Measurements from ENCODE around the gene MPL. TPM values are rescaled to one million over a fixed set of nuclear protein-coding genes. Genes with fewer than 3 reads are reported as not detected.
A peak's percentile ranks its signal among the peaks of the same experiment; 100 is the strongest.

MPL gene
- total RNA-seq, 2 experiments from 2014 or later, result not detected

DNA sequence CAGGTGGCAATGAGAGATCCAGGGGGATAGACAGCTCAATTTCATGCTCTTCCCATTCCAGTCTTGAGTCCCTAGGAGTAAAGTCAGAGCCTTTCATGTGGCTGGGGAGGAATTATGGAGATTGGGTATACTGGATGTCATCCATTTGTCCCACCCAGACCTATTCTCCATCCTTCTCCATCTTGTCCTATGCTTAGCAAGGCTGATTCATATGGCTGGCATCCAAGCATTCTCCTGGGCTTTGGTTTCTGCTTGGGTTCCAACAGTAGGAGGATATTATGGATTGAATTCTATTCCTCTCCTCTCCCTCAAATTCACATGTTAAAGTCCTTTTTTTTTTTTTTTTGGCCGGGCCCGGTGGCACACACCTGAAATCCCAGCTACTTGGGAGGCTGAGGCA lies 17.3 kb downstream of the MPL start:
- no peaks in the 10 kb centered on the region for H3K36me3 ChIP-seq (ENCODE audit: insufficient read depth, low read length)
- Mint-ChIP-seq H3K4me3 (no peak overlapping the region), H3K27me3 (no peaks in the 10 kb centered on the region), H3K4me1 (ENCODE audit: low read depth) (peaks cover 28% of the 10 kb centered on the region), H3K27ac (no peak overlapping the region), H3K9me3 (no peaks in the 10 kb centered on the region), H3K36me3 (ENCODE audit: low read depth) (peaks cover 5% of the 10 kb centered on the region)
- no peaks in the 10 kb centered on the region for H3K9me3 ChIP-seq (ENCODE audit: control insufficient read depth in 1 of 2, insufficient read depth in 1 of 2, low read length in 2 of 2)
- TF ChIP-seq, protein P1, sequence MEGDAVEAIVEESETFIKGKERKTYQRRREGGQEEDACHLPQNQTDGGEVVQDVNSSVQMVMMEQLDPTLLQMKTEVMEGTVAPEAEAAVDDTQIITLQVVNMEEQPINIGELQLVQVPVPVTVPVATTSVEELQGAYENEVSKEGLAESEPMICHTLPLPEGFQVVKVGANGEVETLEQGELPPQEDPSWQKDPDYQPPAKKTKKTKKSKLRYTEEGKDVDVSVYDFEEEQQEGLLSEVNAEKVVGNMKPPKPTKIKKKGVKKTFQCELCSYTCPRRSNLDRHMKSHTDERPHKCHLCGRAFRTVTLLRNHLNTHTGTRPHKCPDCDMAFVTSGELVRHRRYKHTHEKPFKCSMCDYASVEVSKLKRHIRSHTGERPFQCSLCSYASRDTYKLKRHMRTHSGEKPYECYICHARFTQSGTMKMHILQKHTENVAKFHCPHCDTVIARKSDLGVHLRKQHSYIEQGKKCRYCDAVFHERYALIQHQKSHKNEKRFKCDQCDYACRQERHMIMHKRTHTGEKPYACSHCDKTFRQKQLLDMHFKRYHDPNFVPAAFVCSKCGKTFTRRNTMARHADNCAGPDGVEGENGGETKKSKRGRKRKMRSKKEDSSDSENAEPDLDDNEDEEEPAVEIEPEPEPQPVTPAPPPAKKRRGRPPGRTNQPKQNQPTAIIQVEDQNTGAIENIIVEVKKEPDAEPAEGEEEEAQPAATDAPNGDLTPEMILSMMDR (IDR thresholded peaks at IDR 0.05), result no peak
- H3K27me3 ChIP-seq (ENCODE audit: control insufficient read depth in 1 of 2, insufficient read depth in 2 of 2, low read length in 2 of 2), result no peaks in the 10 kb centered on the region
- peaks cover 15% of the 10 kb centered on the region for H3K4me1 ChIP-seq (ENCODE audit: insufficient read depth, low read length)
- intact Hi-C loops (cut with DNase I, micrococcal nuclease), result loop anchor here in 1 of 2 experiments (5.0 to 10.0 kb wide), 5 partner anchors 183 to 620 kb away; partner anchors contain the start of genes ATP6V0B, B4GALT2, C1orf50 and CFAP57
- ChIA-PET CTCF (no interaction called here), POLR2A (no interaction called here)
- ATAC-seq (ENCODE audit: poor library complexity), result no peak
- H3K27ac ChIP-seq (ENCODE audit: low read depth in 1 of 2, low read length in 2 of 2), result no peak overlapping the region
- no peak overlapping the region for H3K4me3 ChIP-seq (ENCODE audit: low read length)
- no peak for DNase-seq

DNA sequence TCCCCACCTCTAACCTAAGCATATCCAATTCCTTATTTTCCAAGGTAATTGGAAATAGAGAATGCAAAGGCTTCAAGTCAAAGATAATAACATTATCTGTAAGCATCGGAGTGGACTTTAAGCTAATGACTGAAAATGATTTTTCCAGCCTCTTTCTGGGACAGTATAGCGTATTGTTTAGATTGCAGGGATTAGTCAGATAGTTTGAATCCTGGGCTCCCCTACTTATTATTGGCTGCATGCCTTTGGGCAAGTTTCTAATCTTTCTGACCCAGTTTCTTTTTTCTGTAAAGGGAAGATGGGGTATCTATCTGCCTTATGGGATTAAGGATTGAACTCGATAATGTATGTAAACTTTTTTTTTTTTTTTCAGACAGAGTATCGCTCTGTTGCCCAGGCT lies 19.6 kb downstream of the MPL start:
- Mint-ChIP-seq H3K27ac (no peak overlapping the region), H3K36me3 (ENCODE audit: low read depth) (peaks cover 11% of the 10 kb centered on the region), H3K27me3 (no peaks in the 10 kb centered on the region), H3K4me3 (peak overlapping the region; percentile 46), H3K4me1 (ENCODE audit: low read depth) (peaks cover 26% of the 10 kb centered on the region), H3K9me3 (no peaks in the 10 kb centered on the region)
- ChIA-PET POLR2A (interaction anchor here (1.4 to 2.6 kb wide), 3 partner anchors 9 to 105 kb away, joined by 3 to 21 read pairs (median 14); partner anchors contain the start of gene ELOVL1), CTCF (interaction anchor here (0.9 kb wide), 1 partner anchor 11 kb away, joined by 3 read pairs; no protein-coding TSS in a partner anchor)
- Histone ChIP-seq H3K4me1 (ENCODE audit: insufficient read depth, low read length) (peaks cover 15% of the 10 kb centered on the region), H3K27me3 (ENCODE audit: control insufficient read depth in 1 of 2, insufficient read depth in 2 of 2, low read length in 2 of 2) (no peaks in the 10 kb centered on the region), H3K27ac (ENCODE audit: low read depth in 1 of 2, low read length in 2 of 2) (no peak overlapping the region), H3K36me3 (ENCODE audit: insufficient read depth, low read length) (peaks cover 10% of the 10 kb centered on the region), H3K4me3 (ENCODE audit: low read length) (no peak overlapping the region), H3K9me3 (ENCODE audit: control insufficient read depth in 1 of 2, insufficient read depth in 1 of 2, low read length in 2 of 2) (no peaks in the 10 kb centered on the region)
- intact Hi-C loops (cut with DNase I, micrococcal nuclease), result loop anchor here in 1 of 2 experiments (5.0 to 10.0 kb wide), 5 partner anchors 185 to 618 kb away; partner anchors contain the start of genes ATP6V0B, B4GALT2, C1orf50 and CFAP57
- no peak for ATAC-seq (ENCODE audit: poor library complexity)
- TF ChIP-seq, protein P1 (IDR thresholded peaks at IDR 0.05), result no peak
- no peak for DNase-seq

DNA sequence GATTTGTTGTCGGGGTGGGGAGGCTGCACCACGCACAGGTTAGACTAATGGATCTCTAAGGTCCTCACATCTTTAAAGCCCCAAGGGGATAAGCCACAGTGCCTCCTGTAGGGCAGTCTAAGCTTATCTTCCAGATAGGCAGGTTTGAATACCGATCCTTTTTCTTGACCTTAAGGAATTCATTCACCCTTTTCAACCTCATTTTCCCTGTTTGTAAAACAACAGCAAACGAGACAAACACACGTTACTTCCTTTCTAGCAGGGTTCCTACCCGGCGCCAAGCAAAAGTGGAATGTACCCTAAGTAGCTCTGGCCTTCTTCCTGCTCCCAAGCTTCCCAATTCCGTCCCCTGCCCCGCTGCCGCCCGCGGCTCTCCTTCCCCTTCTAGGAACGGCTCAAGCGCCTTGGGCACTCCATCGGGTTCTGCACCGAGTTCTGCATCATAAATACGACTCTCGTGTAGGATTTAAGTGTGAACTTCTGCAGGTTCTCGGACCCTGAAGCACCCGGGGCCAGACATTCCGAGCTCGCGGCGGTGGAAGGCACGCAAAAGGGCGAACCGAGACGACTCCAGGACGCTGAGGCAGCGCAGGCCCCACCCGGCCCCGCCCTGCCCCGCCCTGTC lies 20.6 kb downstream of the MPL start:
- ChIA-PET CTCF (interaction anchor here (0.8 to 1.5 kb wide), 6 partner anchors 10 to 131 kb away, joined by 3 to 13 read pairs (median 3); partner anchors contain the start of gene ELOVL1), POLR2A (interaction anchor here (0.7 to 2.6 kb wide), 12 partner anchors 9 to 292 kb away, joined by 3 to 21 read pairs (median 6); partner anchors contain the start of genes ELOVL1, HYI, KDM4A and MED8)
- Histone ChIP-seq H3K4me1 (ENCODE audit: insufficient read depth, low read length) (peaks cover 15% of the 10 kb centered on the region), H3K9me3 (ENCODE audit: control insufficient read depth in 1 of 2, insufficient read depth in 1 of 2, low read length in 2 of 2) (no peaks in the 10 kb centered on the region), H3K27me3 (ENCODE audit: control insufficient read depth in 1 of 2, insufficient read depth in 2 of 2, low read length in 2 of 2) (no peaks in the 10 kb centered on the region), H3K4me3 (ENCODE audit: low read length) (peak overlapping the region; percentile 76), H3K36me3 (ENCODE audit: insufficient read depth, low read length) (peaks cover 16% of the 10 kb centered on the region), H3K27ac (ENCODE audit: low read depth in 1 of 2, low read length in 2 of 2) (peak overlapping the region in 1 of 2 donors; percentile 37)
- Mint-ChIP-seq H3K36me3 (ENCODE audit: low read depth) (peaks cover 21% of the 10 kb centered on the region), H3K27me3 (no peaks in the 10 kb centered on the region), H3K9me3 (no peaks in the 10 kb centered on the region), H3K4me1 (ENCODE audit: low read depth) (peaks cover 19% of the 10 kb centered on the region), H3K27ac (peak overlapping the region; percentile 87), H3K4me3 (peak overlapping the region; percentile 85)
- ATAC-seq (ENCODE audit: poor library complexity), result no peak
- intact Hi-C loops (cut with DNase I, micrococcal nuclease), result loop anchor here (1.0 to 10.0 kb wide), 10 partner anchors 9 to 617 kb away; partner anchors contain the start of genes C1orf50 (in 2 of the 2), P3H1 (in 2 of the 2), ATP6V0B (in 1 of the 2) and B4GALT2 (in 1 of the 2)
- TF ChIP-seq, protein P1 (IDR thresholded peaks at IDR 0.05), result peak; percentile 28
- peak in 4 of 14 experiments; percentile 26 to 53 (median 46) for DNase-seq
